Astrocyte (in vitro differentiated cells and primary cell): Measurements from ENCODE around the gene APOOL.
"Not testable (repeated sequence)": the region's sequence is repeated elsewhere in the genome, so short reads cannot be mapped to it uniquely, and the experiment has no call there.

Source experiments
- EZH2 ChIP-seq: IDR thresholded peaks from 2 replicates; pipeline ENCODE4 v1.6.1; 2012; ENCODE audit warnings: mild to moderate bottlenecking, low read length, inconsistent platforms; ENCODE audit not compliant: insufficient read depth
- TF ChIP-seq, protein P1 (sequence below): IDR thresholded peaks from 2 replicates; pipeline ENCODE4 v1.5.1; 2011; ENCODE audit warnings: low read depth, mild to moderate bottlenecking, inconsistent platforms, low read length, moderate library complexity; ENCODE audit not compliant: insufficient read depth

DNA sequence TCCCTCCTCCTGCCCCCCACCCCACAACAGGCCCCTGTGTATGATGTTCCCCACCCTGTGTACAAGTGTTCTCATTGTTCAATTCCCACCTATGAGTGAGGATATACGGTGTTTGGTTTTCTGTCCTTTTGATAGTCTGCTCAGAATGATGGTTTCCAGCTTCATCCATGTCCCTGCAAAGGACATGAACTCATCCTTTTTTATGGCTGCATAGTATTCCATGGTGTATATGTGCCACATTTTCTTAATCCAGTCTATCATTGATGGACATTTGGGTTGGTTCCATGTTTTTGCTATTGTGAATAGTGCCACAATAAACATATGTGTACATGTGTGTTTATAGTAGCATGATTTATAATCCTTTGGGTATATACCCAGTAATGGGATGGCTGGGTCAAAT, 73.6 kb downstream of the APOOL start:
- TF ChIP-seq, protein P1, sequence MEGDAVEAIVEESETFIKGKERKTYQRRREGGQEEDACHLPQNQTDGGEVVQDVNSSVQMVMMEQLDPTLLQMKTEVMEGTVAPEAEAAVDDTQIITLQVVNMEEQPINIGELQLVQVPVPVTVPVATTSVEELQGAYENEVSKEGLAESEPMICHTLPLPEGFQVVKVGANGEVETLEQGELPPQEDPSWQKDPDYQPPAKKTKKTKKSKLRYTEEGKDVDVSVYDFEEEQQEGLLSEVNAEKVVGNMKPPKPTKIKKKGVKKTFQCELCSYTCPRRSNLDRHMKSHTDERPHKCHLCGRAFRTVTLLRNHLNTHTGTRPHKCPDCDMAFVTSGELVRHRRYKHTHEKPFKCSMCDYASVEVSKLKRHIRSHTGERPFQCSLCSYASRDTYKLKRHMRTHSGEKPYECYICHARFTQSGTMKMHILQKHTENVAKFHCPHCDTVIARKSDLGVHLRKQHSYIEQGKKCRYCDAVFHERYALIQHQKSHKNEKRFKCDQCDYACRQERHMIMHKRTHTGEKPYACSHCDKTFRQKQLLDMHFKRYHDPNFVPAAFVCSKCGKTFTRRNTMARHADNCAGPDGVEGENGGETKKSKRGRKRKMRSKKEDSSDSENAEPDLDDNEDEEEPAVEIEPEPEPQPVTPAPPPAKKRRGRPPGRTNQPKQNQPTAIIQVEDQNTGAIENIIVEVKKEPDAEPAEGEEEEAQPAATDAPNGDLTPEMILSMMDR: not testable (repeated sequence)
- not testable (repeated sequence) for TF ChIP-seq EZH2
